GM12891 (cell line): ENCODE data around the gene KLHL26.

Experiments used
- POLR2A ChIP-seq: IDR thresholded peaks from 2 replicates; pipeline ENCODE4 v1.6.1; 2011; ENCODE audit warnings: low read depth, low read length, control low read depth
- POLR2AphosphoS5 ChIP-seq: IDR thresholded peaks from 2 replicates; pipeline ENCODE4 v1.6.1; 2011; ENCODE audit warnings: low read depth, low read length, control low read depth
- POU2F2 ChIP-seq: IDR thresholded peaks from 2 replicates; pipeline ENCODE4 v1.6.1; 2011; ENCODE audit warnings: low read depth, mild to moderate bottlenecking, control low read depth, low read length, moderate library complexity
- SPI1 ChIP-seq: IDR thresholded peaks from 2 replicates; pipeline ENCODE4 v1.6.1; 2011; ENCODE audit warnings: low read depth, low read length, control low read depth
- TAF1 ChIP-seq: IDR thresholded peaks from 2 replicates; pipeline ENCODE4 v1.6.1; 2011; ENCODE audit warnings: low read depth, low read length, control low read depth

- TF ChIP-seq POLR2A (no peak), POLR2AphosphoS5 (no peak), TAF1 (no peak), SPI1 (no peak), POU2F2 (no peak)
Observed at GRCh38 chr19:18647371-18647767, 10.5 kb downstream of the KLHL26 start.
